ENCODE results near the gene KIF15.
A peak's percentile ranks its signal among the peaks of the same experiment; 100 is the strongest.

KIF15 gene

GRCh38 chr3:44761424-44762169 lies at the start of gene KIF15, which contains the start of gene KIAA1143:
Gene KIF15 (plus strand): TSS chr3:44761794. CDS start chr3:44761866, 72 bp downstream.
Gene KIAA1143 (minus strand): TSS chr3:44761619. CDS start chr3:44761602, 17 bp downstream.
- peak within 1 kb of the TSS; percentile 45 to 83 for H3K27ac ChIP-seq (ENCODE audit: low read depth in 2 of 2, low read length in 2 of 2)

GRCh38 chr3:44712455-44713075 lies 49.0 kb upstream of the KIF15 start, which contains the start of gene ZNF502:
Gene ZNF502 (plus strand): TSS chr3:44712660. CDS start chr3:44720262, 7,602 bp downstream.
- H3K36me3 ChIP-seq (ENCODE audit: control insufficient read depth in 2 of 2, insufficient read depth in 2 of 2, low read length in 2 of 2), result no peaks in the 10 kb centered on the region
- H3K4me3 ChIP-seq (ENCODE audit: low read length in 2 of 2), result peak within 1 kb of the TSS; percentile 79 to 88
- peak within 1 kb of the TSS; percentile 47 to 52 for H3K9ac ChIP-seq (ENCODE audit: low read depth in 1 of 2, low read length in 2 of 2)
- H3K9me3 ChIP-seq (ENCODE audit: control insufficient read depth in 2 of 2, low read length in 2 of 2), result peaks cover 14 to 19% of the 10 kb centered on the region in 2 donors
- peaks cover 0 to 3% of the 10 kb centered on the region in 2 donors for H3K4me1 ChIP-seq (ENCODE audit: control insufficient read depth in 2 of 2, insufficient read depth in 2 of 2, low read length in 2 of 2)
- no peaks in the 10 kb centered on the region for H3K27me3 ChIP-seq (ENCODE audit: control insufficient read depth in 2 of 2, insufficient read depth in 2 of 2, low read length in 2 of 2)
- H3K27ac ChIP-seq (ENCODE audit: low read depth in 2 of 2, low read length in 2 of 2), result peak within 1 kb of the TSS in 1 of 2 donors; percentile 39

More at GRCh38 chr3:44761424-44762169, at the start of gene KIF15, which contains the start of gene KIAA1143:
- Histone ChIP-seq H3K9ac (ENCODE audit: low read depth in 1 of 2, low read length in 2 of 2) (peak within 1 kb of the TSS; percentile 83 to 86), H3K27me3 (ENCODE audit: control insufficient read depth in 2 of 2, insufficient read depth in 2 of 2, low read length in 2 of 2) (no peaks in the 10 kb centered on the region), H3K9me3 (ENCODE audit: control insufficient read depth in 2 of 2, low read length in 2 of 2) (peaks cover 4 to 7% of the 10 kb centered on the region in 2 donors), H3K4me3 (ENCODE audit: low read length in 2 of 2) (peak within 1 kb of the TSS; percentile 87 to 90), H3K4me1 (ENCODE audit: control insufficient read depth in 2 of 2, insufficient read depth in 2 of 2, low read length in 2 of 2) (peaks cover 8 to 10% of the 10 kb centered on the region in 2 donors), H3K36me3 (ENCODE audit: control insufficient read depth in 2 of 2, insufficient read depth in 2 of 2, low read length in 2 of 2) (peaks cover 0 to 10% of the 10 kb centered on the region in 2 donors)

DNA sequence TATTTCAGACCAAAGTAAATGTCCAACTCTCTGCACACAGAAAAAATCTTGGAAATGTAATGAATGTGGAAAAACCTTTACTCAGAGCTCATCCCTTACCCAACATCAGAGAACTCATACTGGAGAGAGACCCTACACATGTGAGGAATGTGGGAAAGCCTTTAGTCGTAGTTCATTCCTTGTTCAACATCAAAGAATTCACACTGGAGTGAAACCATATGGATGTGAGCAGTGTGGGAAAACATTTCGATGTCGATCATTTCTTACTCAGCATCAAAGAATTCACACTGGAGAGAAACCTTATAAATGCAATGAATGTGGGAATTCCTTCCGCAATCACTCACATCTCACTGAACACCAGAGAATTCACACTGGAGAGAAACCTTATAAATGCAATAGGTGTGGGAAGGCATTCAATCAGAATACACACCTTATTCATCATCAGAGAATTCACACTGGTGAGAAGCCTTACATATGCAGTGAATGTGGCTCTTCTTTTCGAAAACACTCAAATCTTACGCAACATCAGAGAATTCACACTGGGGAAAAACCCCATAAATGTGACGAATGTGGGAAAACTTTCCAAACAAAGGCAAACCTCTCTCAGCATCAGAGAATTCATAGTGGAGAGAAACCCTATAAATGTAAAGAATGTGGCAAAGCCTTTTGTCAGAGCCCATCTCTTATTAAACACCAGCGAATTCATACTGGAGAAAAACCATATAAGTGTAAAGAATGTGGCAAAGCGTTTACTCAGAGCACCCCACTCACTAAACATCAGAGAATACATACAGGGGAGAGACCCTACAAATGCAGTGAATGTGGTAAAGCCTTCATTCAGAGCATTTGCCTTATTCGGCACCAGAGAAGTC lies 40.1 kb upstream of the KIF15 start:
- H3K4me3 ChIP-seq (ENCODE audit: low read length in 2 of 2), result no peak overlapping the region

GRCh38 chr3:44722103-44722401 lies 39.5 kb upstream of the KIF15 start:
- peaks cover 18 to 24% of the 10 kb centered on the region in 2 donors for H3K36me3 ChIP-seq (ENCODE audit: control insufficient read depth in 2 of 2, insufficient read depth in 2 of 2, low read length in 2 of 2)
- no peak overlapping the region for H3K27ac ChIP-seq (ENCODE audit: low read depth in 2 of 2, low read length in 2 of 2)
- peaks cover 51 to 63% of the 10 kb centered on the region in 2 donors for H3K9me3 ChIP-seq (ENCODE audit: control insufficient read depth in 2 of 2, low read length in 2 of 2)
- H3K4me1 ChIP-seq (ENCODE audit: control insufficient read depth in 2 of 2, insufficient read depth in 2 of 2, low read length in 2 of 2), result no peaks in the 10 kb centered on the region
- H3K27me3 ChIP-seq (ENCODE audit: control insufficient read depth in 2 of 2, insufficient read depth in 2 of 2, low read length in 2 of 2), result no peaks in the 10 kb centered on the region
- H3K9ac ChIP-seq (ENCODE audit: low read depth in 1 of 2, low read length in 2 of 2), result no peak overlapping the region
- no peak overlapping the region for H3K4me3 ChIP-seq (ENCODE audit: low read length in 2 of 2)

More for the DNA sequence above, 40.1 kb upstream of the KIF15 start:
- Histone ChIP-seq H3K27ac (ENCODE audit: low read depth in 2 of 2, low read length in 2 of 2) (no peak overlapping the region), H3K9ac (ENCODE audit: low read depth in 1 of 2, low read length in 2 of 2) (no peak overlapping the region), H3K4me1 (ENCODE audit: control insufficient read depth in 2 of 2, insufficient read depth in 2 of 2, low read length in 2 of 2) (no peaks in the 10 kb centered on the region), H3K27me3 (ENCODE audit: control insufficient read depth in 2 of 2, insufficient read depth in 2 of 2, low read length in 2 of 2) (no peaks in the 10 kb centered on the region), H3K9me3 (ENCODE audit: control insufficient read depth in 2 of 2, low read length in 2 of 2) (peaks cover 53 to 68% of the 10 kb centered on the region in 2 donors), H3K36me3 (ENCODE audit: control insufficient read depth in 2 of 2, insufficient read depth in 2 of 2, low read length in 2 of 2) (peaks cover 18 to 24% of the 10 kb centered on the region in 2 donors)

- Histone ChIP-seq H3K9ac (ENCODE audit: low read depth in 1 of 2, low read length in 2 of 2) (peak within 1 kb of the TSS; percentile 36 to 52), H3K4me3 (ENCODE audit: low read length in 2 of 2) (peak within 1 kb of the TSS; percentile 63 to 89), H3K27me3 (ENCODE audit: control insufficient read depth in 2 of 2, insufficient read depth in 2 of 2, low read length in 2 of 2) (no peaks in the 10 kb centered on the region), H3K9me3 (ENCODE audit: control insufficient read depth in 2 of 2, low read length in 2 of 2) (peaks cover 30 to 39% of the 10 kb centered on the region in 2 donors), H3K4me1 (ENCODE audit: control insufficient read depth in 2 of 2, insufficient read depth in 2 of 2, low read length in 2 of 2) (peaks cover 0 to 5% of the 10 kb centered on the region in 2 donors), H3K36me3 (ENCODE audit: control insufficient read depth in 2 of 2, insufficient read depth in 2 of 2, low read length in 2 of 2) (peaks cover 10 to 26% of the 10 kb centered on the region in 2 donors), H3K27ac (ENCODE audit: low read depth in 2 of 2, low read length in 2 of 2) (peak within 1 kb of the TSS in 1 of 2 donors; percentile 28)
Measured at GRCh38 chr3:44729384-44729910, 32.1 kb upstream of the KIF15 start, which contains the start of gene ZNF501. Gene ZNF501 (plus strand): TSS chr3:44729635. CDS start chr3:44734422, 4,787 bp downstream.

GRCh38 chr3:44734646-44735168 lies 26.9 kb upstream of the KIF15 start:
- H3K9ac ChIP-seq (ENCODE audit: low read depth in 1 of 2, low read length in 2 of 2), result no peak overlapping the region
- peaks cover 49 to 50% of the 10 kb centered on the region in 2 donors for H3K9me3 ChIP-seq (ENCODE audit: control insufficient read depth in 2 of 2, low read length in 2 of 2)
- no peaks in the 10 kb centered on the region for H3K27me3 ChIP-seq (ENCODE audit: control insufficient read depth in 2 of 2, insufficient read depth in 2 of 2, low read length in 2 of 2)
- H3K4me3 ChIP-seq (ENCODE audit: low read length in 2 of 2), result no peak overlapping the region
- peaks cover 10 to 27% of the 10 kb centered on the region in 2 donors for H3K36me3 ChIP-seq (ENCODE audit: control insufficient read depth in 2 of 2, insufficient read depth in 2 of 2, low read length in 2 of 2)
- no peak overlapping the region for H3K27ac ChIP-seq (ENCODE audit: low read depth in 2 of 2, low read length in 2 of 2)
- H3K4me1 ChIP-seq (ENCODE audit: control insufficient read depth in 2 of 2, insufficient read depth in 2 of 2, low read length in 2 of 2), result peaks cover 0 to 4% of the 10 kb centered on the region in 2 donors

DNA sequence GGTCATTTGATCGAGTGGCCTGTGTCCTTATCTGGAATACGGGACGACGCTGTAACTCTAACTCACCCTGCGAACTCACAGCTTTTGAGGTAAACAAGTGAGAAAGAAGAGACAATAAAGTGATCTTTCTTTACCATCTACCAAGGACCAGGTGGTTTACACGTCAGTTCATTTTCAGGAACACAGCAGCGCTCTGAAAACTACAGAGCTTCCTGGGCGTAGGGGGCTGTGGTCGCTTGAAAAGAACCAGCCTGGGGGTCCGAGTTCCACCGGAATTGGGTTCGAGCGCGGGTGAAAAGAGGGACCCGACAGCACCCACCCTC lies 532 bp upstream of the KIF15 start:
- H3K4me3 ChIP-seq (ENCODE audit: low read length in 2 of 2), result peak overlapping the region; percentile 87 to 90
- no peaks in the 10 kb centered on the region for H3K27me3 ChIP-seq (ENCODE audit: control insufficient read depth in 2 of 2, insufficient read depth in 2 of 2, low read length in 2 of 2)
- H3K36me3 ChIP-seq (ENCODE audit: control insufficient read depth in 2 of 2, insufficient read depth in 2 of 2, low read length in 2 of 2), result peaks cover 0 to 10% of the 10 kb centered on the region in 2 donors
- peak overlapping the region; percentile 83 to 86 for H3K9ac ChIP-seq (ENCODE audit: low read depth in 1 of 2, low read length in 2 of 2)
- peaks cover 8 to 10% of the 10 kb centered on the region in 2 donors for H3K4me1 ChIP-seq (ENCODE audit: control insufficient read depth in 2 of 2, insufficient read depth in 2 of 2, low read length in 2 of 2)
- H3K27ac ChIP-seq (ENCODE audit: low read depth in 2 of 2, low read length in 2 of 2), result peak overlapping the region; percentile 45 to 83
- peaks cover 4 to 7% of the 10 kb centered on the region in 2 donors for H3K9me3 ChIP-seq (ENCODE audit: control insufficient read depth in 2 of 2, low read length in 2 of 2)

DNA sequence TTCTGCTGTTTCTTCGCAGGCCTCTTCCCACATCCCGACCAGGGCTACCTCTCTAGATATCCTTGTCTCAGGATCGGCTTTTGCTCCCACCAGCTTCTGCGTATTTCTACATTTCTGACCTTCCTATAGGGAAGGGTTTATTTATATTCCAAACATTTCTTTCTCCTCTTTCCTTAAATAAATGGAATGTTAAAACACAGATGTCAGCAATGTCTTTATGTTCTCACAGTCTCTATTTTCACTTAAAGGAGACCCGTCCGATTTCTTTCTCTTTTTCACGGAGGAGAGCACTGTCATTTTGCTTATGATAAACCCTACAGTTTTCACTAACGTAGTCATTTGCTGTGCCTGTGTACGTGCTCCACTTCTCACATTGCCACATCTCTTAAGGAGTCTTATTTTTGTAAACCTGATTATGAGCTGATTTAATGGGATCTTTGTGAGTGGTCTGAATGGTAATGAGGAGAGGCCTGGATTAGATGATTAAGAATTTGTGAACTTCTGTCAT lies 630 bp downstream of the KIF15 start:
- H3K4me1 ChIP-seq (ENCODE audit: control insufficient read depth in 2 of 2, insufficient read depth in 2 of 2, low read length in 2 of 2), result peaks cover 8 to 10% of the 10 kb centered on the region in 2 donors
- H3K4me3 ChIP-seq (ENCODE audit: low read length in 2 of 2), result peak overlapping the region; percentile 87 to 90
- H3K36me3 ChIP-seq (ENCODE audit: control insufficient read depth in 2 of 2, insufficient read depth in 2 of 2, low read length in 2 of 2), result peaks cover 0 to 10% of the 10 kb centered on the region in 2 donors
- no peaks in the 10 kb centered on the region for H3K27me3 ChIP-seq (ENCODE audit: control insufficient read depth in 2 of 2, insufficient read depth in 2 of 2, low read length in 2 of 2)
- peaks cover 2 to 3% of the 10 kb centered on the region in 2 donors for H3K9me3 ChIP-seq (ENCODE audit: control insufficient read depth in 2 of 2, low read length in 2 of 2)
- peak overlapping the region; percentile 83 to 86 for H3K9ac ChIP-seq (ENCODE audit: low read depth in 1 of 2, low read length in 2 of 2)
- no peak overlapping the region for H3K27ac ChIP-seq (ENCODE audit: low read depth in 2 of 2, low read length in 2 of 2)

GRCh38 chr3:44762690-44763089 lies 1.1 kb downstream of the KIF15 start:
- Histone ChIP-seq H3K27me3 (ENCODE audit: control insufficient read depth in 2 of 2, insufficient read depth in 2 of 2, low read length in 2 of 2) (no peaks in the 10 kb centered on the region), H3K9ac (ENCODE audit: low read depth in 1 of 2, low read length in 2 of 2) (no peak overlapping the region), H3K27ac (ENCODE audit: low read depth in 2 of 2, low read length in 2 of 2) (no peak overlapping the region), H3K36me3 (ENCODE audit: control insufficient read depth in 2 of 2, insufficient read depth in 2 of 2, low read length in 2 of 2) (peaks cover 0 to 10% of the 10 kb centered on the region in 2 donors), H3K4me3 (ENCODE audit: low read length in 2 of 2) (peak overlapping the region; percentile 87 to 90), H3K9me3 (ENCODE audit: control insufficient read depth in 2 of 2, low read length in 2 of 2) (peaks cover 0 to 2% of the 10 kb centered on the region in 2 donors), H3K4me1 (ENCODE audit: control insufficient read depth in 2 of 2, insufficient read depth in 2 of 2, low read length in 2 of 2) (peaks cover 8 to 10% of the 10 kb centered on the region in 2 donors)
